ENCODE data around the gene MARCHF3. TPM values are rescaled to one million over a fixed set of nuclear protein-coding genes. Genes with fewer than 3 reads are reported as not detected.

MARCHF3 gene
- total and polyA plus RNA-seq, 8 donors = 2.8 to 7.5 (median 3.9) TPM

DNA sequence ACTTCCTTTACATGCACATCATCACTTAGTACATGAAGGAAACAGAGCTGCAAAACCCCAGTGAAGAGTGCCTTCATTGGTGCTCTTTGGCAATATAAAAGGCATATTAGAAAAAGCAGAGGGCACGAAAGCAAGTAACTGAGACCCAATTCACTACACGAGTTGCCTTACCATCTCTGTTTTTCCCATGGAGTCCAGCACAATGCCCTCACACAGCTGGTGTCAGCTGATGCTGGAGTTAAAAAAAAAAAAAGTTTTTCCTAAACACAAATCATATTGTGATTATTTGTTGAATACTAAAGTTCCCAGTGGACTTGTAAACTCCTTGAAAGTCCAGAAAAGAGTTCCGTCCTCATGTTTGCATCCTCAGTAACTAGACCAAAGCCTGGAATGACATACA is 25.6 kb downstream of the MARCHF3 start:
- WGBS, 2 donors = 88 to 95% methylated on average over 3 of the region's 3 CpGs
- H3K27ac ChIP-seq = peak overlapping the region in 1 of 4 donors; percentile 53
- TF ChIP-seq, protein P1, sequence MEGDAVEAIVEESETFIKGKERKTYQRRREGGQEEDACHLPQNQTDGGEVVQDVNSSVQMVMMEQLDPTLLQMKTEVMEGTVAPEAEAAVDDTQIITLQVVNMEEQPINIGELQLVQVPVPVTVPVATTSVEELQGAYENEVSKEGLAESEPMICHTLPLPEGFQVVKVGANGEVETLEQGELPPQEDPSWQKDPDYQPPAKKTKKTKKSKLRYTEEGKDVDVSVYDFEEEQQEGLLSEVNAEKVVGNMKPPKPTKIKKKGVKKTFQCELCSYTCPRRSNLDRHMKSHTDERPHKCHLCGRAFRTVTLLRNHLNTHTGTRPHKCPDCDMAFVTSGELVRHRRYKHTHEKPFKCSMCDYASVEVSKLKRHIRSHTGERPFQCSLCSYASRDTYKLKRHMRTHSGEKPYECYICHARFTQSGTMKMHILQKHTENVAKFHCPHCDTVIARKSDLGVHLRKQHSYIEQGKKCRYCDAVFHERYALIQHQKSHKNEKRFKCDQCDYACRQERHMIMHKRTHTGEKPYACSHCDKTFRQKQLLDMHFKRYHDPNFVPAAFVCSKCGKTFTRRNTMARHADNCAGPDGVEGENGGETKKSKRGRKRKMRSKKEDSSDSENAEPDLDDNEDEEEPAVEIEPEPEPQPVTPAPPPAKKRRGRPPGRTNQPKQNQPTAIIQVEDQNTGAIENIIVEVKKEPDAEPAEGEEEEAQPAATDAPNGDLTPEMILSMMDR (IDR thresholded peaks at IDR 0.05) = no peak
- no peaks in the 10 kb centered on the region for H3K9me3 ChIP-seq
- H3K4me1 ChIP-seq = peaks cover 0 to 7% (median 4%) of the 10 kb centered on the region in 3 donors
- H3K4me3 ChIP-seq = no peak overlapping the region
- no peaks in the 10 kb centered on the region for H3K27me3 ChIP-seq
- DNase-seq = no peak
- no peak for ATAC-seq
- FAIRE-seq = no peak
- H3K36me3 ChIP-seq = no peaks in the 10 kb centered on the region
- intact Hi-C loops (cut with DNase I) = no loop called here

DNA sequence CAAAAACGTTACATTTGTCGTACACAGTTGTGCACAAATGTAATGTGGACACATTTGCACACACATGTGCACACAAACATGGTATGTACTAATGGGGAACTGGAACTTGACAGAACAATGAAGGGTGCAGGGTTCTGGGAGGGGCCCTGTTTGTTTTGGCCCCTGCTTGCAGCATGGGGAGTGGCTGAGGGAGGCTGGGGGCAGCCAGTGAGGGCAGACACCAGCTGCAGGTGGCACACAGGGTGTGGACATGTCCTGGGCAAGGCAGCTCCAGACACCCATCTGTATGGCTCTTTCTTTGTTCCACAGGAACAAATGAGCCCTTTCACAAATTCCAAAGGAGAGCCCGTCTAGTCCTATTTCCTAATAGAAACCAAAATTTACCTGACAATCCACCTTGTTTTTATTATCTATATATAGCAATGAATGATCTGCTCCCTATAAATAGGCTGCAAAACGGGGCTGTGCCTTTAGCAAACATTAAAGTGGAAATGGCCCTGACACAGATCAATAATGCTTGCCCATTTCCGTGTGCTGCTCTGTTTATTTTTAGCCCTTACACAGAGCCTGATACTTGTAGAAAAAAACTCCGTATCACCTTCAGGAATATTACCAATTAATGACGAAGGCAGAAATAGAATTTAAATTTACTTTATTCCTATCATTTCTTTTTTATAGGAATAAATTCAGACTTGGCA is 26.4 kb downstream of the MARCHF3 start:
- H3K4me1 ChIP-seq = peaks cover 0 to 7% (median 4%) of the 10 kb centered on the region in 3 donors
- no peak overlapping the region for H3K4me3 ChIP-seq
- no peaks in the 10 kb centered on the region for H3K9me3 ChIP-seq
- peak overlapping the region; percentile 8 to 60 (median 50) for H3K27ac ChIP-seq
- TF ChIP-seq, protein P1 (IDR thresholded peaks at IDR 0.05) = no peak
- H3K36me3 ChIP-seq = no peaks in the 10 kb centered on the region
- H3K27me3 ChIP-seq = no peaks in the 10 kb centered on the region
- ATAC-seq (peak; percentile 88 to 91 (median 88)), DNase-seq (peak in 1 of 6 donors; percentile 18), FAIRE-seq (no peak)
- intact Hi-C loops (cut with DNase I) = no loop called here
- WGBS, 2 donors = 34% methylated on average over 7 of the region's 7 CpGs

DNA sequence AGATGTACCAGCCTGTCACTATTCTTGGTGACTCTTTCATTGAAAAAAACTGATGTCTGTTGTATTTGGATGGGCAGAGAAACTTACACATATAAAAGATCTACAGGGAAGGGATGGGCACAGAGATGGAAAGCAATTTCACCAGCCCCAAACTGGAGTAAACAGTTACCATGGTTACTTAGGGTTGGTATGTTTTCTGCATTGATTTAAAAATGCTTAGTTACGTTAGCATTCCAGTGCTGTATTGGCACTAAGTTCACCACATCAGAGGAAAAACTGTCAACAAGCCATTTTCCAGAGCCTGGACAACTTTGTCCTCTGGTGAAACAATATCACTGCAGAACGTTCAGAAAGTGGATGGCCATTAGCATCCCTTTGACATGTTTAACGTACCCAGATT is 28.0 kb downstream of the MARCHF3 start:
- intact Hi-C loops (cut with DNase I) = no loop called here
- no peak for FAIRE-seq
- peaks cover 0 to 7% (median 4%) of the 10 kb centered on the region in 3 donors for H3K4me1 ChIP-seq
- DNase-seq = no peak
- H3K9me3 ChIP-seq = no peaks in the 10 kb centered on the region
- H3K27me3 ChIP-seq = no peaks in the 10 kb centered on the region
- TF ChIP-seq, protein P1 (IDR thresholded peaks at IDR 0.05) = no peak
- WGBS, 2 donors = 40 to 52% methylated on average over 3 of the region's 3 CpGs
- no peaks in the 10 kb centered on the region for H3K36me3 ChIP-seq
- H3K4me3 ChIP-seq = no peak overlapping the region
- peak overlapping the region in 3 of 4 donors; percentile 5 to 51 (median 29) for H3K27ac ChIP-seq
- ATAC-seq = peak in 1 of 4 donors; percentile 23

DNA sequence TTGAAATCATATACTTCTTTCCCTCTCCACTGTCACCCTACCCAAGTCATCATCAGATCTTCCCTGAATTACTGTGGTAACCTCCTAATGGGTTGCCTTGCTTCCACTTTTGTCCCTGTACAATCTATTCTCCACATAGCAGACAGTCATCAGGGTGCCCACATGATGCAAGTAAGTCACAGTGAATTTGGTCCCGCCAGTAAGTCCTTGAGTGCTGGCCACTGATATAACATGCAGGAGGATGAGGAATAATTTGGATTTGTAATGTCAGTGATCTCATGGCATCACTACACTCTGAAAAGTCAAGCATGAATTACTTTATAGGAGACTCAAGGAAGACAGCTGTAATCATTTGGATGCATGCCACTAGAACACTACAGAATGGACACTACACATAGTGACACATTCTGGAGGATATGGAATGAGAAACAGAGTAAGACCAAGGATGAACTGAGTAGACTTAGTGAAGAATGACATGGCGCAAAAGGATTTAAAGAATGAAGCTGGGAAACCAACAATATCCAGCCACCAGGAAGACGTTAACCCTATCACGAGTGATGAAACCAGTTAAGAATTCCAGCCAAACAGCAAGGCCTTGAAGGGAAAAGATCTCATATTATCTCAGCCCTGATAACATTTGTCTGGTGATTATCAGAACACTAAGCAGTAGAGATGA is 28.6 kb downstream of the MARCHF3 start:
- peak overlapping the region in 1 of 4 donors; percentile 51 for H3K27ac ChIP-seq
- peak in 1 of 4 donors; percentile 10 for ATAC-seq

More for the DNA sequence above, 28.6 kb downstream of the MARCHF3 start:
- FAIRE-seq (no peak), DNase-seq (no peak)
- no peak overlapping the region for H3K4me3 ChIP-seq
- intact Hi-C loops (cut with DNase I) = no loop called here
- no peaks in the 10 kb centered on the region for H3K36me3 ChIP-seq
- TF ChIP-seq, protein P1 (IDR thresholded peaks at IDR 0.05) = no peak
- no peaks in the 10 kb centered on the region for H3K27me3 ChIP-seq
- peaks cover 0 to 7% (median 4%) of the 10 kb centered on the region in 3 donors for H3K4me1 ChIP-seq
- 66 to 67% methylated on average over 4 of the region's 4 CpGs for WGBS, 2 donors
- H3K9me3 ChIP-seq = no peaks in the 10 kb centered on the region

All from pancreas (tissue), 10 donors.